CD8-positive, alpha-beta memory T cell (primary cell): ENCODE data around the gene NIM1K. TPM values are rescaled to one million over a fixed set of nuclear protein-coding genes. Genes with fewer than 3 reads are reported as not detected.
A peak's percentile ranks its signal among the peaks of the same experiment; 100 is the strongest.
"Not testable (repeated sequence)": the region's sequence is repeated elsewhere in the genome, so short reads cannot be mapped to it uniquely, and the experiment has no call there.

Experiments used
- CTCF ChIA-PET: fragments of 350-600 bp; sonication (Branson Sonifier 250); formaldehyde crosslinking; loops from one replicate; lab custom pipeline; 2021; ENCODE audit warnings: antibody characterized with exemption; lab: Charles Lee
- POLR2A ChIA-PET: fragments of 350-600 bp; sonication (Branson Sonifier 250); formaldehyde crosslinking; loops from one replicate; lab custom pipeline; 2021; ENCODE audit warnings: antibody characterized with exemption; lab: Charles Lee
- DNase-seq, 5 donors: peaks; one replicate each; pipeline versions ENCODE4 v3.0.0 to v3.0.0-alpha.2; 2020 to 2022; ENCODE audit warnings: mixed read lengths in 1 of 5
- H3K27ac ChIP-seq: one replicate; pipeline ENCODE4 v1.7.0; 2013; ENCODE audit warnings: low read depth, mild to moderate bottlenecking, low read length, moderate library complexity
- H3K27me3 ChIP-seq: 2 replicates; pipeline ENCODE4 v1.7.0; 2013; ENCODE audit warnings: low read length, mild to moderate bottlenecking; ENCODE audit not compliant: insufficient read depth, poor library complexity, severe bottlenecking
- H3K36me3 ChIP-seq: 2 replicates; pipeline ENCODE4 v1.7.0; 2013; ENCODE audit warnings: mild to moderate bottlenecking, low read length, moderate library complexity; ENCODE audit not compliant: insufficient read depth
- H3K4me1 ChIP-seq: 2 replicates; pipeline ENCODE4 v1.7.0; 2013; ENCODE audit warnings: mild to moderate bottlenecking, low read length, moderate library complexity; ENCODE audit not compliant: insufficient read depth
- H3K4me3 ChIP-seq: 2 replicates; pipeline ENCODE4 v1.7.0; 2013; ENCODE audit warnings: mild to moderate bottlenecking, low read length
- H3K9me3 ChIP-seq: 2 replicates; pipeline ENCODE4 v1.7.0; 2013; ENCODE audit warnings: mild to moderate bottlenecking, low read length
- H3K27ac Mint-ChIP-seq, 8 donors: one replicate each; pipeline ENCODE4 v1.8.0; 2020 to 2021; ENCODE audit warnings: mixed read lengths in 8 of 8, mild to moderate bottlenecking in 6 of 8, inconsistent platforms in 3 of 8, moderate library complexity in 3 of 8
- H3K27me3 Mint-ChIP-seq, 2 donors: one replicate each; pipeline ENCODE4 v1.8.0; 2020 to 2021; ENCODE audit warnings: mixed read lengths in 2 of 2, mild to moderate bottlenecking in 1 of 2, moderate library complexity in 1 of 2
- H3K36me3 Mint-ChIP-seq, 3 donors: one replicate each; pipeline ENCODE4 v1.8.0; 2020 to 2021; ENCODE audit warnings: mixed read lengths in 3 of 3, inconsistent platforms in 1 of 3, mild to moderate bottlenecking in 1 of 3
- H3K4me1 Mint-ChIP-seq, 3 donors: one replicate each; pipeline ENCODE4 v1.8.0; 2020 to 2021; ENCODE audit warnings: mixed read lengths in 3 of 3, inconsistent platforms in 1 of 3, mild to moderate bottlenecking in 1 of 3
- H3K4me3 Mint-ChIP-seq, 7 donors: one replicate each; pipeline ENCODE4 v1.8.0; 2020 to 2021; ENCODE audit warnings: mixed read lengths in 7 of 7, mild to moderate bottlenecking in 6 of 7, moderate library complexity in 4 of 7, inconsistent platforms in 2 of 7
- H3K9me3 Mint-ChIP-seq, 5 donors: one replicate each; pipeline ENCODE4 v1.8.0; 2020 to 2022; ENCODE audit warnings: mixed read lengths in 5 of 5, mild to moderate bottlenecking in 3 of 5, moderate library complexity in 2 of 5, inconsistent platforms in 1 of 5
- polyA plus RNA-seq: library from polyadenylated mRNA; unstranded; fragments of 300-500 nt; fragmentation: Illumina TruSeq; gene quantifications from one replicate; pipeline ENCODE4 v1.2.3, GENCODE V29; 2021
- total RNA-seq, 2 experiments: library from RNA; stranded (reverse); gene quantifications; one replicate each; pipeline ENCODE4 v1.2.3, GENCODE V29; 2021

Gene NIM1K
- total and polyA plus RNA-seq, 3 experiments from 2014 or later: 0.20 to 0.70 (median 0.40) TPM

DNA sequence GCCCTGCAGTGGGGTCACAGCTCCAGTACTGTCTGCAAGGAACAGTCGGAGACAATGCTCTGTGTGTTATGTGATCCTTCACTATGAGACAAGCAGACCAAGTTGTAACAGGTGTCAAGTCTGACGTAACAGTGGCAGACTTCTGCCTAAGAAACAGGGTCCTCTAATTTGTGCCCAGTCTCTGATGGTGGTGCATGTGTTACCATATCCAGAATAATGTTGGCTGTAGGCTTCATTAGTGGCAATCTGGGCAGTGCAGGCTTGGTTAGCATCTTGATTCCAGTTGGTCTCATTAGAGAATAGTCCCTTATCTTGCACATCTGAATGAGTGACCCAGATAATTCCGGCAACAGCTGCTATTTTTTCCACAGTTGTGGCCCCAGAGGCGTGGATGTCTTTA, 37.6 kb upstream of the NIM1K start:
- Histone ChIP-seq H3K4me1 (no peaks in the 10 kb centered on the region), H3K27me3 (no peaks in the 10 kb centered on the region), H3K9me3 (no peaks in the 10 kb centered on the region), H3K27ac (no peak overlapping the region), H3K36me3 (peaks cover 3% of the 10 kb centered on the region), H3K4me3 (no peak overlapping the region)
- Mint-ChIP-seq H3K36me3 (peaks cover 0 to 59% (median 0%) of the 10 kb centered on the region in 3 donors), H3K27ac (peak overlapping the region in 1 of 8 donors; percentile 70), H3K9me3 (no peaks in the 10 kb centered on the region), H3K4me1 (peaks cover 21 to 58% (median 39%) of the 10 kb centered on the region in 3 donors), H3K27me3 (no peaks in the 10 kb centered on the region), H3K4me3 (no peak overlapping the region)
- POLR2A ChIA-PET: no interaction called here
- CTCF ChIA-PET: interaction anchor here (0.9 to 1.9 kb wide), 2 partner anchors 48 to 477 kb away, joined by 3 to 4 read pairs; no protein-coding TSS in a partner anchor
- DNase-seq: no peak

DNA sequence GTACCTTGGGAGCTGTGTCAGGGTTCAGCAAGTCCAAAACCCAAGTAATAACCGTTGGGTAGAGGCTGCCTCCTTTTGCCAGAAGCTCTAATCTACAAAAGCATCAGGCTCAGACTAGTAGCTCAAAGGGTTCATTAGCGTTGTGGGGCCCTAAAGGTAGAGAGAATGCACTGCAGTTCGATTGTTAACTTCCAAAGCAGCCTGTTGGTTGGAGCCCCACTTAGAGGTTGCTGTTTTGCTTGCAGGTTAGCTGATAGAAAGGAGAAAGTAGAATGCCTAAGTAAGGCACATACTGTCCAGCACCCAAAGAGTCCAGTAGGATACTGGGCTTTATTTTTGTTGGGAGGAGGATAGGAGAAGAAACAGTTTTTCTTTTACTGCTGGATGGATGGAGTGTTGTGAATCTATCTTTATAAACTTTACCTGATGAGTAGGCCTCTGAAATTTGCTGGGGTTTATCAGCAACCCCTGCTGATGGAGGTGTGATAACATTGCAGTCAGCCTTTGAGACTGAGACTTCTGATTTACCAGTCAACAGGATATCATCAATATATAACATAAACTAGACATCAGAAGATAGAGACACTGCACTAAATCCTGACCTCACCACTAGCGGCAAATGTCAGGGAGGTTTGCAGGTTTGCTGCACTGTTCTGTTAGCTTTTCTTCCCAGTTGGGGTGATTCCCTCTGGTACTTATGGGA, 36.5 kb upstream of the NIM1K start:
- Mint-ChIP-seq H3K36me3 (peaks cover 0 to 55% (median 0%) of the 10 kb centered on the region in 3 donors), H3K27ac (peak overlapping the region in 5 of 8 donors; percentile 22 to 88 (median 55)), H3K9me3 (no peaks in the 10 kb centered on the region), H3K27me3 (no peaks in the 10 kb centered on the region), H3K4me1 (peaks cover 20 to 54% (median 39%) of the 10 kb centered on the region in 3 donors), H3K4me3 (no peak overlapping the region)
- Histone ChIP-seq H3K27ac (no peak overlapping the region), H3K27me3 (no peaks in the 10 kb centered on the region), H3K4me1 (no peaks in the 10 kb centered on the region), H3K4me3 (no peak overlapping the region), H3K9me3 (no peaks in the 10 kb centered on the region), H3K36me3 (peaks cover 3% of the 10 kb centered on the region)
- CTCF ChIA-PET: interaction anchor here (1.9 kb wide), 1 partner anchor 476 kb away, joined by 4 read pairs; no protein-coding TSS in a partner anchor
- POLR2A ChIA-PET: no interaction called here
- no peak for DNase-seq

DNA sequence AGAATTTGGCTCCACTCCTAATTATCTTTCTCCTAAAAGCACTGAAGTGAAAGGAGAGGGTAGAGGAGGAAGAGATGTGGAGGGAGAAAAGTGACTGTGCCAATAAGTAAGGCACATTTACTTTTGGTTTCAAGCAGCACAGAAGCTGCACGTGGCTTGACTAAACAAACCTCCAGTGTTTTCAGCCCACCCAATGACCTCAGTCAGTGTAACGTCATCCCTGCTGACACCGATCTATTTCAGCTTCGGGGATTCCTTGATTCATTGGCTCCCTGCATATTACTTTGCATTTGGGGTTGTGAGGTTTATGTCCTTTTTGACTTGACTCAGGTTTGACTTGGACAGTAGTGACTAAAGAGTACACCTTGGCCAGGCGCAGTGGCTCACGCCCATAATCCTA, 35.6 kb upstream of the NIM1K start:
- peaks cover 2 to 53% (median 2%) of the 10 kb centered on the region in 3 donors for H3K36me3 Mint-ChIP-seq

DNA sequence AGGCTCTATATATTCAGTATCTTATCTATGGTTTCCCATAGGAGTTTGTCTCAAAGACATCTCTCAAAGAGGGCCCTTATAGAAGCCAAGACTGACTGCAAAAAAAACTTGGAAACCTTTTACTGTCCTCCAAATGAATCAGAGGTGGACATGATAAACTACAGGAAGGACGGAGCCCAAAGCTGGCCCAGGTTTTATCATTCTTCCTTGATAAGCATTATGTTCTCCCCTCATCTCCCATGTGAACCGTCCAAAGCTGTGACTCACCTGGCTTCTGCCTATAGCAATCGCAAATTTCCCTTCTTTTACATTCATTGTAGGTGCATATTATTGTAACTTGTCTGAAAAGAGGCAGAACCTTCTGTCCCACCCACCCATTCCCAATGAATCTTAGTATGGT, 35.0 kb upstream of the NIM1K start:
- Histone ChIP-seq H3K4me1 (no peaks in the 10 kb centered on the region), H3K4me3 (no peak overlapping the region), H3K27ac (no peak overlapping the region), H3K36me3 (peaks cover 8% of the 10 kb centered on the region), H3K27me3 (no peaks in the 10 kb centered on the region), H3K9me3 (no peaks in the 10 kb centered on the region)
- Mint-ChIP-seq H3K27me3 (no peaks in the 10 kb centered on the region), H3K4me3 (no peak overlapping the region), H3K27ac (peak overlapping the region in 2 of 8 donors; percentile 10 to 71), H3K9me3 (no peaks in the 10 kb centered on the region), H3K4me1 (peaks cover 28 to 54% (median 50%) of the 10 kb centered on the region in 3 donors), H3K36me3 (peaks cover 4 to 60% (median 5%) of the 10 kb centered on the region in 3 donors)
- no peak for DNase-seq
- ChIA-PET POLR2A (no interaction called here), CTCF (no interaction called here)

More for the DNA sequence above, 35.6 kb upstream of the NIM1K start:
- Mint-ChIP-seq H3K4me3 (no peak overlapping the region), H3K4me1 (peaks cover 26 to 54% (median 47%) of the 10 kb centered on the region in 3 donors), H3K9me3 (no peaks in the 10 kb centered on the region), H3K27me3 (no peaks in the 10 kb centered on the region), H3K27ac (peak overlapping the region in 4 of 8 donors; percentile 10 to 55 (median 44))
- no peak overlapping the region for H3K4me3 ChIP-seq
- CTCF ChIA-PET: no interaction called here
- no peaks in the 10 kb centered on the region for H3K4me1 ChIP-seq
- no peaks in the 10 kb centered on the region for H3K9me3 ChIP-seq
- POLR2A ChIA-PET: no interaction called here
- H3K36me3 ChIP-seq: peaks cover 4% of the 10 kb centered on the region
- no peak overlapping the region for H3K27ac ChIP-seq
- H3K27me3 ChIP-seq: no peaks in the 10 kb centered on the region
- no peak for DNase-seq

DNA sequence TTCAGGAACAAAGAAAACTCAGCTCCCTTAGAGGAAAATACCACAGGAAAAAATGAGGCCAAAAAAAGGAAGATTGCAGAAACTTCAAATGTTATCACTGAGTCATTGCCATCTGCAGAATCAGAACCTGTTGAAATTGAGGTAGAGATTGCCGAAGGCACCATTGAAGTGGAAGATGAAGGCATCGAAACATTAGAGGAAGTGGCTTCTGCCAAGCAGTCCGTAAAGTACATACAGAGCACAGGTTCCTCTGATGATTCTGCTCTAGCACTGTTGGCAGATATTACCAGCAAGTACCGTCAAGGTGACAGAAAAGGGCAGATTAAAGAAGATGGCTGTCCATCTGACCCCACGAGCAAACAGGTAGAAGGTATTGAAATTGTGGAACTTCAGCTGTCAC, 30.8 kb upstream of the NIM1K start:
- H3K27ac ChIP-seq: no peak overlapping the region
- CTCF ChIA-PET: no interaction called here
- H3K27ac Mint-ChIP-seq: peak overlapping the region in 5 of 8 donors; percentile 28 to 81 (median 51)
- H3K4me3 Mint-ChIP-seq: no peak overlapping the region
- peaks cover 16 to 74% (median 22%) of the 10 kb centered on the region in 3 donors for H3K36me3 Mint-ChIP-seq
- no peaks in the 10 kb centered on the region for H3K9me3 ChIP-seq
- H3K27me3 ChIP-seq: no peaks in the 10 kb centered on the region
- no peak overlapping the region for H3K4me3 ChIP-seq
- DNase-seq: peak in 1 of 5 donors; percentile 41
- no peaks in the 10 kb centered on the region for H3K4me1 ChIP-seq
- no peaks in the 10 kb centered on the region for H3K27me3 Mint-ChIP-seq
- peaks cover 16% of the 10 kb centered on the region for H3K36me3 ChIP-seq
- H3K9me3 Mint-ChIP-seq: no peaks in the 10 kb centered on the region
- H3K4me1 Mint-ChIP-seq: peaks cover 18 to 42% (median 34%) of the 10 kb centered on the region in 3 donors
- POLR2A ChIA-PET: no interaction called here

DNA sequence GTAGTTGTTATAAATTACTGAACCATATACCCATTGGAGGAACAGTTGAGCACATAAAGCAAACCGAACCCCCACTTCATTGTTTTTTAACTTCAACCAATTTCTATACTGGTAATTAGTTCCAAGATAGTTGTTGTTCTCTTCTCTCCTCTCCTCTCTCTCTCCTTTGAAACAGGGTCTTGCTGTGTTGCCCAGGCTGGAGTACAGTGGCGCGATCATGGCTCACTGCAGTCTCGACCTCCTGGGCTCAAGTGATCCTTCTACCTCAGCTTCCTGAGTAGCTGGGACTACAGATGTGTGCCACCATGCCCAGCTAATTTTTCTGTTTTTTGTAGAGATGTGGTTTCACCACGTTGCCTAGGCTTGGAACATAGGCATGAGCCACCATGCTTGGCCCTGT, 27.2 kb upstream of the NIM1K start:
- H3K4me3 ChIP-seq, H3K4me3 Mint-ChIP-seq, H3K9me3 ChIP-seq, DNase-seq, H3K9me3 Mint-ChIP-seq, H3K27me3 Mint-ChIP-seq, H3K27ac ChIP-seq, H3K4me1 ChIP-seq, H3K27me3 ChIP-seq, POLR2A ChIA-PET: not testable (repeated sequence)
- H3K36me3 Mint-ChIP-seq: peaks cover 16 to 71% (median 27%) of the 10 kb centered on the region in 3 donors
- CTCF ChIA-PET: interaction anchor here (0.7 kb wide), 1 partner anchor 607 kb away, joined by 3 read pairs; no protein-coding TSS in a partner anchor
- H3K4me1 Mint-ChIP-seq: peaks cover 16 to 48% (median 24%) of the 10 kb centered on the region in 3 donors
- H3K36me3 ChIP-seq: peaks cover 16% of the 10 kb centered on the region
- peak overlapping the region in 2 of 8 donors; percentile 36 to 41 for H3K27ac Mint-ChIP-seq

DNA sequence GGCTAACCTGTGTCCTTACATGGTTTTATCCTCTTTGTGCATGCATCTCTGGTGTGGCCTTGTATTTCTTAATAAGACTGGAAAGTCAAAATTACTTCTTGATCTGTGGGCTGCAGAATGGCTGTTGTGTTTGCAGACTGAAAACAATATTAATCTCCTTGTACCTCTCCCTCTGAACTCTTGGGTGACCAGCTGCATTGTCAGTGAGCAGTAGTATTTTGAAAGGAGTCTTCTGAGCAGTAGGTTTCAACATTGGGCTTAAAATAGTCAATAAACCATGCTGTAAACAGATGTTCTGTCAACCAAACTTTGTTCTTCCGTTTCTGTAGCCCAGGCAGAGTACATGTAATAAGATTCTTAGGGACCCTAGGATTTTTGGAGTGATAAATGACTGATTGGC, 26.7 kb upstream of the NIM1K start:
- no peak overlapping the region for H3K4me3 Mint-ChIP-seq
- no peak overlapping the region for H3K27ac ChIP-seq
- no peak for DNase-seq
- H3K9me3 ChIP-seq: no peaks in the 10 kb centered on the region
- POLR2A ChIA-PET: no interaction called here
- peaks cover 16% of the 10 kb centered on the region for H3K36me3 ChIP-seq
- no peak overlapping the region for H3K4me3 ChIP-seq
- peak overlapping the region in 2 of 8 donors; percentile 41 to 62 for H3K27ac Mint-ChIP-seq
- no peaks in the 10 kb centered on the region for H3K27me3 Mint-ChIP-seq
- peaks cover 16 to 48% (median 24%) of the 10 kb centered on the region in 3 donors for H3K4me1 Mint-ChIP-seq
- H3K27me3 ChIP-seq: no peaks in the 10 kb centered on the region
- H3K9me3 Mint-ChIP-seq: no peaks in the 10 kb centered on the region
- H3K4me1 ChIP-seq: no peaks in the 10 kb centered on the region
- CTCF ChIA-PET: no interaction called here
- peaks cover 16 to 74% (median 28%) of the 10 kb centered on the region in 3 donors for H3K36me3 Mint-ChIP-seq

DNA sequence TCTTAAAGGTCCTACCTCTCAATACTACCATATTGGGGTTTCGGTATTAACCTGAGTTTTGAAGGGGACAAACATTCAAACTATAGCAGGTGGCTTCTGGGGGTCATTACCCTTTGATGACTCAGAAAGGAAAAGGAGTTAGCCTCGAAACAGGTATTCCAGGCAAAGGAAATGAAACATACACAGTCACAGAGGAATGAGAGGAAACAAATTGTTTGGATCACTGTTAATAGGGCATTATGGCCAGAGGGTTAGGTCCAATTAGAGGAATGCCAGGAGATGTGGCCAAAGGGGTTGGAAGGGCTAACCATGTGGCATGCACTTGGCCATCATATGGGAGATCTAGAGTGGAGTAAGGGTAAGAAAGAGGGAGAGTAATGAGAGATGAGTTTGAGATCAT, 23.9 kb upstream of the NIM1K start:
- peaks cover 10 to 37% (median 18%) of the 10 kb centered on the region in 3 donors for H3K4me1 Mint-ChIP-seq
- no peaks in the 10 kb centered on the region for H3K27me3 Mint-ChIP-seq
- H3K27me3 ChIP-seq: no peaks in the 10 kb centered on the region
- CTCF ChIA-PET: no interaction called here
- H3K4me1 ChIP-seq: no peaks in the 10 kb centered on the region
- peak overlapping the region in 2 of 8 donors; percentile 47 to 52 for H3K27ac Mint-ChIP-seq
- POLR2A ChIA-PET: interaction anchor here (0.6 kb wide), 1 partner anchor 127 kb away, joined by 3 read pairs; no protein-coding TSS in a partner anchor
- no peaks in the 10 kb centered on the region for H3K9me3 ChIP-seq
- peaks cover 12 to 70% (median 34%) of the 10 kb centered on the region in 3 donors for H3K36me3 Mint-ChIP-seq
- H3K36me3 ChIP-seq: peaks cover 12% of the 10 kb centered on the region
- H3K4me3 Mint-ChIP-seq: no peak overlapping the region
- no peak for DNase-seq
- H3K27ac ChIP-seq: no peak overlapping the region
- no peaks in the 10 kb centered on the region for H3K9me3 Mint-ChIP-seq
- H3K4me3 ChIP-seq: no peak overlapping the region
